Activated CD8-positive, alpha-beta T cell treated with anti-CD3 and anti-CD28 coated beads for 36 hours (primary cell): ENCODE measurements around the gene SUCLG2. TPM values are rescaled to one million over a fixed set of nuclear protein-coding genes. Genes with fewer than 3 reads are reported as not detected.
"Not testable (repeated sequence)": the region's sequence is repeated elsewhere in the genome, so short reads cannot be mapped to it uniquely, and the experiment has no call there.

Experiments used
- ATAC-seq: fragments of 200-7000 bp; cut with Tn5 transposase; one replicate; pipeline ENCODE4 v1.10.0; 2021; ENCODE audit warnings: mild to moderate bottlenecking, moderate library complexity
- CTCF ChIA-PET: fragments of 350-600 bp; sonication (Branson Sonifier 250); formaldehyde crosslinking; loops from one replicate; lab custom pipeline; 2021; ENCODE audit warnings: antibody characterized with exemption; lab: Charles Lee
- POLR2A ChIA-PET: fragments of 350-600 bp; sonication (Branson Sonifier 250); formaldehyde crosslinking; loops from one replicate; lab custom pipeline; 2021; ENCODE audit warnings: antibody characterized with exemption; lab: Charles Lee
- DNase-seq: peaks from one replicate; pipeline ENCODE4 v3.0.0-alpha.2; 2020
- H3K27ac Mint-ChIP-seq: one replicate; pipeline ENCODE4 v1.8.0; 2021; ENCODE audit warnings: mild to moderate bottlenecking, mixed read lengths
- H3K27me3 Mint-ChIP-seq: one replicate; pipeline ENCODE4 v1.8.0; 2021; ENCODE audit warnings: mixed read lengths
- H3K36me3 Mint-ChIP-seq: one replicate; pipeline ENCODE4 v1.8.0; 2021; ENCODE audit warnings: low read depth, mixed read lengths
- H3K4me1 Mint-ChIP-seq: one replicate; pipeline ENCODE4 v1.8.0; 2021; ENCODE audit warnings: low read depth, mixed read lengths
- H3K4me3 Mint-ChIP-seq: one replicate; pipeline ENCODE4 v1.8.0; 2021; ENCODE audit warnings: mild to moderate bottlenecking, moderate library complexity, mixed read lengths
- H3K9me3 Mint-ChIP-seq: one replicate; pipeline ENCODE4 v1.8.0; 2021; ENCODE audit warnings: mixed read lengths
- CTCF ChIP-seq: fragments of 200-600 bp; IDR thresholded peaks from one replicate; pipeline ENCODE4 v1.8.0; 2022; ENCODE audit warnings: antibody characterized with exemption, mild to moderate bottlenecking
- intact Hi-C: fragments of 100-400 bp; cut with micrococcal nuclease; formaldehyde crosslinking; loops from one replicate; pipeline ENCODE4 v1.10.0; 2022
- total RNA-seq, 2 experiments: library from RNA; stranded (reverse); gene quantifications; one replicate each; pipeline ENCODE4 v1.2.3, GENCODE V29; 2021

SUCLG2 gene
- total RNA-seq, 2 experiments from 2014 or later = 61.3 to 65.5 TPM

- H3K36me3 Mint-ChIP-seq = peaks cover 58% of the 10 kb centered on the region
- ChIA-PET CTCF (interaction anchor here (1.1 kb wide), 1 partner anchor 27 kb away, joined by 3 read pairs; no protein-coding TSS in a partner anchor), POLR2A (interaction anchor here (0.6 kb wide), 1 partner anchor 1056 kb away, joined by 4 read pairs; no protein-coding TSS in a partner anchor)
- no peak overlapping the region for H3K27ac Mint-ChIP-seq
- intact Hi-C loops = no loop called here
- H3K4me3 Mint-ChIP-seq = no peak overlapping the region
- no peaks in the 10 kb centered on the region for H3K27me3 Mint-ChIP-seq
- peaks cover 2% of the 10 kb centered on the region for H3K9me3 Mint-ChIP-seq
- DNase-seq (no peak), ATAC-seq (no peak)
- no peak for TF ChIP-seq CTCF
- peaks cover 60% of the 10 kb centered on the region for H3K4me1 Mint-ChIP-seq
Observed at GRCh38 chr3:67587811-67588210, 66.6 kb downstream of the SUCLG2 start.

GRCh38 chr3:67587301-67587700 lies 67.1 kb downstream of the SUCLG2 start:
- Mint-ChIP-seq H3K9me3 (peaks cover 2% of the 10 kb centered on the region), H3K36me3 (peaks cover 61% of the 10 kb centered on the region), H3K27me3 (no peaks in the 10 kb centered on the region), H3K27ac (no peak overlapping the region), H3K4me1 (peaks cover 61% of the 10 kb centered on the region), H3K4me3 (no peak overlapping the region)
- intact Hi-C loops = no loop called here
- ATAC-seq = no peak
- no peak for DNase-seq
- POLR2A ChIA-PET = interaction anchor here (0.6 kb wide), 1 partner anchor 1056 kb away, joined by 4 read pairs; no protein-coding TSS in a partner anchor
- no peak for TF ChIP-seq CTCF
- CTCF ChIA-PET = interaction anchor here (1.1 kb wide), 1 partner anchor 26 kb away, joined by 3 read pairs; no protein-coding TSS in a partner anchor

GRCh38 chr3:67584608-67585007 lies 69.8 kb downstream of the SUCLG2 start:
- H3K9me3 Mint-ChIP-seq, POLR2A ChIA-PET, H3K4me3 Mint-ChIP-seq, ATAC-seq, intact Hi-C loops, DNase-seq, CTCF ChIA-PET, H3K27me3 Mint-ChIP-seq, H3K27ac Mint-ChIP-seq: not testable (repeated sequence)
- Mint-ChIP-seq H3K36me3 (peaks cover 49% of the 10 kb centered on the region), H3K4me1 (peaks cover 42% of the 10 kb centered on the region)

GRCh38 chr3:67580430-67581000 lies 73.9 kb downstream of the SUCLG2 start:
- Mint-ChIP-seq H3K36me3 (peaks cover 44% of the 10 kb centered on the region), H3K4me1 (peaks cover 34% of the 10 kb centered on the region), H3K27ac (no peak overlapping the region), H3K9me3 (peaks cover 2% of the 10 kb centered on the region), H3K4me3 (no peak overlapping the region), H3K27me3 (no peaks in the 10 kb centered on the region)
- ATAC-seq (no peak), DNase-seq (no peak)
- no peak for TF ChIP-seq CTCF
- ChIA-PET POLR2A (no interaction called here), CTCF (interaction anchor here (1.4 to 1.9 kb wide), 2 partner anchors 10 to 196 kb away, joined by 3 to 4 read pairs; no protein-coding TSS in a partner anchor)
- intact Hi-C loops = no loop called here

GRCh38 chr3:67578416-67578815 lies 76.0 kb downstream of the SUCLG2 start:
- intact Hi-C loops = no loop called here
- POLR2A ChIA-PET = no interaction called here

More at GRCh38 chr3:67578416-67578815, 76.0 kb downstream of the SUCLG2 start:
- Mint-ChIP-seq H3K27me3 (no peaks in the 10 kb centered on the region), H3K27ac (no peak overlapping the region), H3K9me3 (no peaks in the 10 kb centered on the region), H3K4me1 (peaks cover 20% of the 10 kb centered on the region), H3K36me3 (peaks cover 42% of the 10 kb centered on the region), H3K4me3 (no peak overlapping the region)
- no peak for TF ChIP-seq CTCF
- ATAC-seq (no peak), DNase-seq (no peak)
- CTCF ChIA-PET = no interaction called here
